Measurements from ENCODE around the gene AOAH.

- TF ChIP-seq TAF1 (IDR thresholded peaks at IDR 0.05; ENCODE audit: low read depth), result no peak
- TF ChIP-seq TEAD4 (IDR thresholded peaks at IDR 0.05), result no peak
- TF ChIP-seq RAD21 (IDR thresholded peaks at IDR 0.05; ENCODE audit: low read depth), result no peak
- no peak for TF ChIP-seq NFIC (IDR thresholded peaks at IDR 0.05)
- no peak for TF ChIP-seq EGR1 (IDR thresholded peaks at IDR 0.05)
- no peak for TF ChIP-seq EP300 (IDR thresholded peaks at IDR 0.05; ENCODE audit: borderline replicate concordance)
- no peak for TF ChIP-seq CEBPB (IDR thresholded peaks at IDR 0.05)
- no peak for TF ChIP-seq CREB1 (IDR thresholded peaks at IDR 0.05; ENCODE audit: low read depth)
- TF ChIP-seq, protein P1, sequence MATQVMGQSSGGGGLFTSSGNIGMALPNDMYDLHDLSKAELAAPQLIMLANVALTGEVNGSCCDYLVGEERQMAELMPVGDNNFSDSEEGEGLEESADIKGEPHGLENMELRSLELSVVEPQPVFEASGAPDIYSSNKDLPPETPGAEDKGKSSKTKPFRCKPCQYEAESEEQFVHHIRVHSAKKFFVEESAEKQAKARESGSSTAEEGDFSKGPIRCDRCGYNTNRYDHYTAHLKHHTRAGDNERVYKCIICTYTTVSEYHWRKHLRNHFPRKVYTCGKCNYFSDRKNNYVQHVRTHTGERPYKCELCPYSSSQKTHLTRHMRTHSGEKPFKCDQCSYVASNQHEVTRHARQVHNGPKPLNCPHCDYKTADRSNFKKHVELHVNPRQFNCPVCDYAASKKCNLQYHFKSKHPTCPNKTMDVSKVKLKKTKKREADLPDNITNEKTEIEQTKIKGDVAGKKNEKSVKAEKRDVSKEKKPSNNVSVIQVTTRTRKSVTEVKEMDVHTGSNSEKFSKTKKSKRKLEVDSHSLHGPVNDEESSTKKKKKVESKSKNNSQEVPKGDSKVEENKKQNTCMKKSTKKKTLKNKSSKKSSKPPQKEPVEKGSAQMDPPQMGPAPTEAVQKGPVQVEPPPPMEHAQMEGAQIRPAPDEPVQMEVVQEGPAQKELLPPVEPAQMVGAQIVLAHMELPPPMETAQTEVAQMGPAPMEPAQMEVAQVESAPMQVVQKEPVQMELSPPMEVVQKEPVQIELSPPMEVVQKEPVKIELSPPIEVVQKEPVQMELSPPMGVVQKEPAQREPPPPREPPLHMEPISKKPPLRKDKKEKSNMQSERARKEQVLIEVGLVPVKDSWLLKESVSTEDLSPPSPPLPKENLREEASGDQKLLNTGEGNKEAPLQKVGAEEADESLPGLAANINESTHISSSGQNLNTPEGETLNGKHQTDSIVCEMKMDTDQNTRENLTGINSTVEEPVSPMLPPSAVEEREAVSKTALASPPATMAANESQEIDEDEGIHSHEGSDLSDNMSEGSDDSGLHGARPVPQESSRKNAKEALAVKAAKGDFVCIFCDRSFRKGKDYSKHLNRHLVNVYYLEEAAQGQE (IDR thresholded peaks at IDR 0.05; ENCODE audit: low read depth), result no peak
- no peak for TF ChIP-seq MAX (IDR thresholded peaks at IDR 0.05)
- TF ChIP-seq FOXM1 (IDR thresholded peaks at IDR 0.05; ENCODE audit: borderline replicate concordance, low read depth), result no peak
- no peak for TF ChIP-seq ZBTB7A (IDR thresholded peaks at IDR 0.05; ENCODE audit: low read depth)
- TF ChIP-seq YY1 (IDR thresholded peaks at IDR 0.05; ENCODE audit: low read depth), result no peak
Observed at GRCh38 chr7:36564489-36564888, 159.8 kb downstream of the AOAH start.

All from Ishikawa (cell line).